Neuronal stem cell (in vitro differentiated cells): ENCODE data around the gene CCDC170.

ENCODE experiments used
- DNase-seq: peaks from one replicate; pipeline ENCODE4 v3.0.0-alpha.2; 2013; ENCODE audit warnings: low spot score
- H2AFZ ChIP-seq: one replicate; pipeline ENCODE4 v1.6.1; 2013; ENCODE audit warnings: mild to moderate bottlenecking, low read length, inconsistent platforms
- H2AK5ac ChIP-seq: 2 replicates; pipeline ENCODE4 v1.6.1; 2013; ENCODE audit warnings: low read depth, mild to moderate bottlenecking, inconsistent platforms, low read length, moderate library complexity, mixed read lengths
- H2BK120ac ChIP-seq: 2 replicates; pipeline ENCODE4 v1.6.1; 2013; ENCODE audit warnings: low read depth, mild to moderate bottlenecking, inconsistent platforms, low read length, moderate library complexity, mixed read lengths
- H2BK12ac ChIP-seq: one replicate; pipeline ENCODE4 v1.6.1; 2013; ENCODE audit warnings: low read length, inconsistent platforms
- H2BK15ac ChIP-seq: 2 replicates; pipeline ENCODE4 v1.6.1; 2013; ENCODE audit warnings: mild to moderate bottlenecking, low read length, inconsistent platforms, mixed read lengths
- H2BK5ac ChIP-seq: one replicate; pipeline ENCODE4 v1.6.1; 2013; ENCODE audit warnings: inconsistent platforms, mild to moderate bottlenecking, low read length, moderate library complexity
- H3K14ac ChIP-seq: one replicate; pipeline ENCODE4 v1.6.1; 2013; ENCODE audit warnings: low read length, inconsistent platforms
- H3K18ac ChIP-seq: 2 replicates; pipeline ENCODE4 v1.6.1; 2013; ENCODE audit warnings: low read length, inconsistent platforms
- H3K23ac ChIP-seq: 2 replicates; pipeline ENCODE4 v1.6.1; 2013; ENCODE audit warnings: low read depth, mild to moderate bottlenecking, mixed read lengths, low read length, inconsistent platforms; ENCODE audit not compliant: poor library complexity
- H3K27ac ChIP-seq: replicated peaks from 3 replicates; pipeline ENCODE4 v1.5.1; 2013; ENCODE audit warnings: low read length, inconsistent platforms
- H3K27me3 ChIP-seq, 3 experiments: 2 replicates each; pipeline ENCODE4 v1.6.1; 2013; ENCODE audit warnings: low read length in 3 of 3, mild to moderate bottlenecking in 2 of 3, inconsistent platforms in 1 of 3, low read depth in 1 of 3, mixed read lengths in 1 of 3, moderate library complexity in 1 of 3; ENCODE audit not compliant: control insufficient read depth in 3 of 3, insufficient read depth in 3 of 3
- H3K36me3 ChIP-seq, 2 donors: replicated peaks in 1 of 2; 2 replicates each; pipeline ENCODE4 v1.6.1; 2013; ENCODE audit warnings: low read length in 2 of 2; ENCODE audit not compliant: control insufficient read depth in 2 of 2, insufficient read depth in 2 of 2
- H3K4ac ChIP-seq: 2 replicates; pipeline ENCODE4 v1.6.1; 2013; ENCODE audit warnings: inconsistent platforms, mild to moderate bottlenecking, low read length, moderate library complexity
- H3K4me1 ChIP-seq, 2 donors: 1 replicate in 1 of 2; 2 replicates in 1 of 2; pipeline ENCODE4 v1.6.1; 2013; ENCODE audit warnings: low read length in 2 of 2, low read depth in 1 of 2; ENCODE audit not compliant: control insufficient read depth in 2 of 2, insufficient read depth in 1 of 2
- H3K4me2 ChIP-seq: one replicate; pipeline ENCODE4 v1.6.1; 2013; ENCODE audit warnings: mild to moderate bottlenecking, low read length, inconsistent platforms; ENCODE audit not compliant: insufficient read depth, poor library complexity, severe bottlenecking
- H3K4me3 ChIP-seq, 2 donors: 2 replicates each; pipeline ENCODE4 v1.5.1; 2013; ENCODE audit warnings: low read length in 2 of 2, mild to moderate bottlenecking in 2 of 2, inconsistent platforms in 1 of 2, moderate library complexity in 1 of 2
- H3K79me1 ChIP-seq: one replicate; pipeline ENCODE4 v1.6.1; 2013; ENCODE audit warnings: low read depth, mild to moderate bottlenecking, inconsistent platforms, low read length, moderate library complexity
- H3K9ac ChIP-seq: one replicate; pipeline ENCODE4 v1.6.1; 2013; ENCODE audit warnings: mild to moderate bottlenecking, low read depth, low read length, inconsistent platforms; ENCODE audit not compliant: poor library complexity
- H3K9me3 ChIP-seq, 2 donors: replicated peaks in 1 of 2; 2 replicates each; pipeline versions ENCODE3 to v1.6.1; 2013; ENCODE audit warnings: low read length in 2 of 2, mild to moderate bottlenecking in 2 of 2, inconsistent platforms in 1 of 2, low read depth in 1 of 2, mixed read lengths in 1 of 2, moderate library complexity in 1 of 2; ENCODE audit not compliant: control insufficient read depth in 2 of 2, insufficient read depth in 1 of 2
- H4K8ac ChIP-seq: one replicate; pipeline ENCODE4 v1.6.1; 2013; ENCODE audit warnings: low read depth, mild to moderate bottlenecking, inconsistent platforms, low read length, moderate library complexity
- H4K91ac ChIP-seq: one replicate; pipeline ENCODE4 v1.6.1; 2013; ENCODE audit warnings: low read length, low read depth, mild to moderate bottlenecking, inconsistent platforms; ENCODE audit not compliant: poor library complexity
- WGBS, 2 donors: extraction: QIAGEN DNeasy Blood & Tissue Kit; methylation state at CpG; one replicate each; pipeline ENCODE4 v1.1.7; 2013; ENCODE audit warnings: missing lambda C conversion rate in 2 of 2, mixed read lengths in 1 of 2; ENCODE audit not compliant: insufficient read length in 2 of 2, insufficient replicate concordance in 1 of 2; ENCODE audit errors: extremely low coverage in 2 of 2; 5-methylcytosine and 5-hydroxymethylcytosine counted together

The CCDC170 gene

DNA sequence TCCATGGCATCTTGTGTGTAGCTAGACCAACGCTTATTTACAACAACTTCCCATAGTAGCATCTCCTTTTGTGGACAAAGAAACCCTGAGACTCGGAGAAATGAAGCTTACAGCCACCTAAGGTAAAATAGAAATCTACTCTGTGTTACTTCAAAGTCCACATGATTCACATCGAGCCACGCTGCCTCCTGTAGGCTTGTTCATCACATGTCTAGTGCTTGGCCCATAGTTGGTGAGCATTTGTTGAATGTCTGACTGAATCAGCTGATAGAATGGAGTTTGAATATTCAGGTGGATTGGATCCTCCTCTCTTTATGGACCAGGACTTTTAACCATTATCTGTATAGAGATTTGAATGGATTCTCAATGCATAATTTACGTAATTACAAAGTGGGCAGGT lies 130.7 kb downstream of the CCDC170 start:
- Histone ChIP-seq H3K4me2 (no peak overlapping the region), H3K4me3 (no peak overlapping the region), H3K36me3 (no peaks in the 10 kb centered on the region), H3K9me3 (peaks cover 0 to 2% of the 10 kb centered on the region in 2 donors), H4K8ac (no peak overlapping the region), H2AFZ (no peak overlapping the region), H2BK5ac (no peak overlapping the region), H2AK5ac (no peak overlapping the region), H3K79me1 (no peaks in the 10 kb centered on the region), H3K27me3 (no peaks in the 10 kb centered on the region), H3K27ac (no peak overlapping the region), H2BK15ac (no peak overlapping the region), H3K9ac (no peak overlapping the region), H3K4me1 (no peaks in the 10 kb centered on the region), H2BK120ac (no peak overlapping the region), H4K91ac (no peak overlapping the region), H3K14ac (no peak overlapping the region), H3K18ac (no peak overlapping the region), H3K4ac (no peak overlapping the region), H2BK12ac (no peak overlapping the region), H3K23ac (no peak overlapping the region)
- WGBS, 2 donors, result no CpG with 5 or more reads among the region's 5 CpGs
- DNase-seq, result no peak

DNA sequence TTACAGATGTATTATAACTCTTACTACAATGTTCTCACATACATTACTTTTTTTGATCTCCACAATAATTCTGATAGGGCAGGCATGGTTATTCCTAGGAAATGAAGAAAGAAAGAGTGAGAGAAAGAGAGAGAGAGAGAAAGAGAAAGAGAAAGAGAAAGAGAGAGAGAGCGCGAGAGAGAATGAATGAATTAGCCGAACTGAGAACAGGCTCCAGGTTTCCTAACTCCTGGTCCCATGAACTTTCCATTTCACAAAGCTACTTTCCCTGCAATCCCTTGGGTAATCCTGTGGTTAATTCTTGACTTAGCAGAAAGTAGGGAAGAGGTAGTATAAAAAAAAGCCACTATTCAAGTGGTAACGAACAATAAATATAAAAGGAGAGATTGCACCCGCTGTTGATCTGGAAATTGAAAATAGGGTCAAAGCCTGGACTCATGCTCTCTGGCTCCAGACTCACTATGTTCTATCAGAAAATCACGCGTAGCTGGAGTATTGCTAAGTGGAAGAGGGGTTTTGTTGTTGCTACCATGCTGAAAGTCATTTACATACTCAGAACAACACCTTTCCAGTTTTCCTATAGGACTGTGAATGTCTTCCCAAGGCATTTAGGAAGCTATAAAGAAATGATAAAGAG lies 131.2 kb downstream of the CCDC170 start:
- no peaks in the 10 kb centered on the region for H3K4me1 ChIP-seq
- no peak overlapping the region for H2BK5ac ChIP-seq
- H3K4me2 ChIP-seq, result no peak overlapping the region
- H3K9me3 ChIP-seq, result peaks cover 0 to 2% of the 10 kb centered on the region in 2 donors
- H3K27ac ChIP-seq, result no peak overlapping the region
- H3K14ac ChIP-seq, result no peak overlapping the region
- no peak overlapping the region for H2AK5ac ChIP-seq
- H3K9ac ChIP-seq, result no peak overlapping the region
- WGBS, 2 donors, result 100% methylated on average over 2 of the region's 7 CpGs; no CpG with 5 or more reads in 1 of the 2 donors
- no peak overlapping the region for H3K4ac ChIP-seq
- H2BK12ac ChIP-seq, result no peak overlapping the region
- no peak overlapping the region for H3K23ac ChIP-seq
- no peak overlapping the region for H2BK120ac ChIP-seq
- H4K8ac ChIP-seq, result no peak overlapping the region
- no peaks in the 10 kb centered on the region for H3K27me3 ChIP-seq
- H2AFZ ChIP-seq, result no peak overlapping the region
- H3K79me1 ChIP-seq, result no peaks in the 10 kb centered on the region
- no peak overlapping the region for H2BK15ac ChIP-seq
- DNase-seq, result no peak
- H3K36me3 ChIP-seq, result no peaks in the 10 kb centered on the region
- no peak overlapping the region for H3K4me3 ChIP-seq
- no peak overlapping the region for H3K18ac ChIP-seq
- H4K91ac ChIP-seq, result no peak overlapping the region

DNA sequence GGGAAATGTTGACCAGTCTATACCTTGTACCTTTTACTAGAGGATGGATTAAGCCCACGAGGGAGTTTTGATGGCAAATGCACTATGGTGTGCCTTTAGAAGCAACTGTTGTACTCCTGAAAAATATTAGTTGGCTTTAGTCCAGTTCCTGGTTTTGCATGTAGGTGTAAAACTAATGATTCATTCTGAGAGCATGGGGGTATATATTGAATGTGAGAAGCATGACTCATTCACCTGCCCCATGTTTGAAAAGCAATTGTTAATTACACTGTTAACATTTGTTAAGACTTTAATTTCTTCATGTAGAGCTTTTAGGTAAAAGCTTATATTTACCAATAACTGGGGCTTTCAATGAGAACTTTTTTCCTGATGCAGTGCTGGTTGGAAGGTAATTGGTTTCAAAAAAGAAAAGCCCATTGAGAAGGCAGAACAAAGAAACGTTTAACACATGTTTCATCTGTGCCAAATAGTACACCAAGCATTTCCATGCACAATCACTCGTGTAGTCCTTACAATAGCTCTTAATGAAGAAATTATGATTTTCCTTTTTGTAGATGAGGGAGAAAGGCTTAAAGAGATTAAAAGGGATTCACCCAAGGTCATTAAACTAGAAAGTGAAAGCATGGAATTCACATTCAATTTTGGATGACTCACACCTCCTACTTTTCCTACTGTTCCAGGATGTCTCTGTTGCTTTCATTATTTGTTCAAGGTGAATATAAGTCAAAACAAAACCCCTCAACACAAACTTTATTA lies 134.1 kb downstream of the CCDC170 start:
- no peak overlapping the region for H3K14ac ChIP-seq
- H2AK5ac ChIP-seq, result no peak overlapping the region
- no peak overlapping the region for H3K4me2 ChIP-seq
- no peak overlapping the region for H3K27ac ChIP-seq
- no peak overlapping the region for H3K4ac ChIP-seq
- no peak overlapping the region for H2BK15ac ChIP-seq
- H4K91ac ChIP-seq, result no peak overlapping the region
- H2BK12ac ChIP-seq, result no peak overlapping the region
- no peaks in the 10 kb centered on the region for H3K36me3 ChIP-seq
- DNase-seq, result no peak
- no peaks in the 10 kb centered on the region for H3K79me1 ChIP-seq
- H2AFZ ChIP-seq, result no peak overlapping the region
- H3K27me3 ChIP-seq, result no peaks in the 10 kb centered on the region
- no CpG with 5 or more reads among the region's 3 CpGs for whole genome bisulfite sequencing, 2 donors
- no peaks in the 10 kb centered on the region for H3K4me1 ChIP-seq
- no peak overlapping the region for H3K18ac ChIP-seq
- H4K8ac ChIP-seq, result no peak overlapping the region
- no peak overlapping the region for H3K23ac ChIP-seq
- H2BK120ac ChIP-seq, result no peak overlapping the region
- no peak overlapping the region for H3K4me3 ChIP-seq
- H3K9ac ChIP-seq, result no peak overlapping the region
- no peaks in the 10 kb centered on the region for H3K9me3 ChIP-seq
- no peak overlapping the region for H2BK5ac ChIP-seq

DNA sequence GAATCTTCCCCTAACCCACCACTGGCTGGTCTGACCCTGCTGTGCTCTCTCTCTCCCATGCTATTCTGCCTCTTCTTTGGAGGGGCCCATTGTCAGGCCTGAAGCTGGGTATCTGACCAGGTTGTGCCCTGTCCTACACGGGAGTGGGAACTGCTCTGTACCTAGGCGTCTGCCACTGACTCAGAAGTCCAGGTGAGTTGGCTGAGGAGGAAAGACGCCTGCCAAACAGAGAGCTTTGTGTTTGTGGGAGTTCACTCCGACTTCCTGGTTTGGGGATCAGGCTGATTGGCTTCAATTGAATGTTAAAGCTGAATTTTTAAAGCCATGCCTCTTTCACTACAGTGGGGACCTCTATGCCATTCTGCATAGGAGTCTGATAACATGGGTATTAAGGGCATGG lies 136.0 kb downstream of the CCDC170 start:
- Histone ChIP-seq H3K9ac (no peak overlapping the region), H3K27ac (no peak overlapping the region), H3K4me1 (no peaks in the 10 kb centered on the region), H3K27me3 (no peaks in the 10 kb centered on the region), H2AFZ (no peak overlapping the region), H3K14ac (no peak overlapping the region), H2AK5ac (no peak overlapping the region), H3K4me3 (no peak overlapping the region), H3K79me1 (no peaks in the 10 kb centered on the region), H2BK12ac (no peak overlapping the region), H4K8ac (no peak overlapping the region), H3K4me2 (no peak overlapping the region), H4K91ac (no peak overlapping the region), H3K36me3 (no peaks in the 10 kb centered on the region), H2BK5ac (no peak overlapping the region), H3K9me3 (no peaks in the 10 kb centered on the region), H2BK15ac (no peak overlapping the region), H2BK120ac (no peak overlapping the region), H3K18ac (no peak overlapping the region), H3K23ac (no peak overlapping the region), H3K4ac (no peak overlapping the region)
- no peak for DNase-seq
- WGBS, 2 donors, result no CpG with 5 or more reads among the region's 4 CpGs
